ENCODE data around the gene MDC1.

The MDC1 gene

DNA sequence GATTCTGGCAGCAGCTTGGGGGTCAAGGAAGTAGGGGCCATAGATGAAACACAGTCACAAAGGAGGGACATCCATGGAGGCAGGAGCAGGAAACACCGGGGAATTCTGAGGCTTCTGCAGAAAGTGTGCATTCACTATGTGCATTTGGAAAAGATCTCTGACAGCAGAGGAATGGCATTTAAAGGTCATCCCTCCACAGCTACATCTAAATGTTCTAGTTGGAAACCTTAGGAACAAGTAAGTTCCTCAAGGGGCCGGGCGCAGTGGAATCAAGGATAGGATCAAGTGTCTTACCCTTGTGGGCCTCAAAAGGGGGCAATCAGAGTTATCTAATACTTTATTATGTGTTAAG is 61.4 kb downstream of the MDC1 start:
- Histone ChIP-seq H3K4me1 (ENCODE audit: insufficient read depth, low read length, poor library complexity, severe bottlenecking) (no peaks in the 10 kb centered on the region), H3F3A (ENCODE audit: low read depth) (no peaks in the 10 kb centered on the region; the same call in 1 of the 2 replicates), H3K36me3 (ENCODE audit: insufficient read depth, low read length) (peaks cover 79% of the 10 kb centered on the region; the same call in 1 of the 2 replicates)

DNA sequence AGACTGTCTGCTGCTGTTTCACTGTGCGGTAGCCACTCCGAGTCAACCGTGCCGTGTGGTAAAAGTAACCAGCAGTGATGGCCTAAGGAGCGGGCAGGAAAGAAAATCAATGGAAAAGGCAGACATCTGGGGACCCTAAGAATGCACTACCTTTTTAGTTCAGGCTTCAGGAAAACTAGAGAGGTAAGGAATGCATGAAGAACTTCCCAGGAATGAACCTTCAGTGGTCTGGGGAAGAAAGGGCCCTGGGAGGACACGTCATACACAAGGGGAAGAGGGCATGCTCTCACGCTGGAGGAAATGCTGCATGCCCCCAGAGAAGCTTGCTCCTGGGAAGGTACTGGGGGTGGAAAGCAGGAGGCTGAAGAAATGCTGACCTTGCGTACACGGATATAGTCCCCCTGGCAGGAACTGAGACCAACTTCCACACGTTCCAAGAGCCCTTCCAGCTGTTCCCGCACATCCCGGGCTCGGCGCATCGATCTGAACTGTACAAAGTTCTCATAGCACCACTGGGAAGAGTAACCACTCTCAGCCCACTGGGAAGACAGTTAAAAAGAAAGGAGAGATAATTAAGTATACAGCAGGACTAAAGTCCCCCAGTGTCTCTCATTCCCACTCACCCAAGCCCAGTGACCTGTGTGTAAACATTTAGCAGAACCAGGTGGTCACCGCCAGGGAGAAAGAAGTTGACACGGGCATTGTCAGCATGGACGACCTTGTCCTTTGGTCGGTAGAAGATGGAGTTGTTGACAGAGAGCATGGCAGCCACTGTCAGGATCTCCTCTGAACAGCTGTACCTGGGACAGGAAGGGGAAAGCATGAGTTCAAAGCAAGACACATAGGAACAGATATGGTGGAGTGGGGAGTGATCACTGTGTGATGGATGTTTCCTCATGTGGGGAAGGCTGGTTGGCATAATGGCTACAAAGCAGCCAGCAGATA is 62.0 kb downstream of the MDC1 start:
- Histone ChIP-seq H3K4me3 (ENCODE audit: low read length, poor library complexity, severe bottlenecking) (no peak overlapping the region), H2AFZ (ENCODE audit: low read length) (no peak overlapping the region), H3K9ac (ENCODE audit: low read depth, low read length, poor library complexity, severe bottlenecking) (no peak overlapping the region), H3K79me2 (ENCODE audit: insufficient read depth, low read length) (no peaks in the 10 kb centered on the region), H3K4me2 (ENCODE audit: low read depth, low read length, poor library complexity, severe bottlenecking) (no peak overlapping the region), H3F3A (ENCODE audit: low read depth) (no peaks in the 10 kb centered on the region; the same call in 1 of the 2 replicates), H3K9me2 (replicated peaks; ENCODE audit: low read depth, low read length) (no peaks in the 10 kb centered on the region), H3K36me3 (ENCODE audit: insufficient read depth, low read length) (peaks cover 76% of the 10 kb centered on the region; the same call in 1 of the 2 replicates), H3K27me3 (ENCODE audit: insufficient read depth, low read length, poor library complexity, severe bottlenecking) (no peaks in the 10 kb centered on the region), H3K4me1 (ENCODE audit: insufficient read depth, low read length, poor library complexity, severe bottlenecking) (no peaks in the 10 kb centered on the region), H3K9me3 (ENCODE audit: insufficient read depth, low read depth, low read length) (no peaks in the 10 kb centered on the region), H4K20me1 (ENCODE audit: insufficient read depth, low read length, poor library complexity, severe bottlenecking) (no peaks in the 10 kb centered on the region)
- TF ChIP-seq, protein P1, sequence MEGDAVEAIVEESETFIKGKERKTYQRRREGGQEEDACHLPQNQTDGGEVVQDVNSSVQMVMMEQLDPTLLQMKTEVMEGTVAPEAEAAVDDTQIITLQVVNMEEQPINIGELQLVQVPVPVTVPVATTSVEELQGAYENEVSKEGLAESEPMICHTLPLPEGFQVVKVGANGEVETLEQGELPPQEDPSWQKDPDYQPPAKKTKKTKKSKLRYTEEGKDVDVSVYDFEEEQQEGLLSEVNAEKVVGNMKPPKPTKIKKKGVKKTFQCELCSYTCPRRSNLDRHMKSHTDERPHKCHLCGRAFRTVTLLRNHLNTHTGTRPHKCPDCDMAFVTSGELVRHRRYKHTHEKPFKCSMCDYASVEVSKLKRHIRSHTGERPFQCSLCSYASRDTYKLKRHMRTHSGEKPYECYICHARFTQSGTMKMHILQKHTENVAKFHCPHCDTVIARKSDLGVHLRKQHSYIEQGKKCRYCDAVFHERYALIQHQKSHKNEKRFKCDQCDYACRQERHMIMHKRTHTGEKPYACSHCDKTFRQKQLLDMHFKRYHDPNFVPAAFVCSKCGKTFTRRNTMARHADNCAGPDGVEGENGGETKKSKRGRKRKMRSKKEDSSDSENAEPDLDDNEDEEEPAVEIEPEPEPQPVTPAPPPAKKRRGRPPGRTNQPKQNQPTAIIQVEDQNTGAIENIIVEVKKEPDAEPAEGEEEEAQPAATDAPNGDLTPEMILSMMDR (conservative IDR thresholded peaks at IDR 0.05; ENCODE audit: low read length), result no peak
- no peak for TF ChIP-seq EZH2phosphoT487 (IDR thresholded peaks at IDR 0.05; ENCODE audit: borderline replicate concordance)

More for the DNA sequence above, 61.4 kb downstream of the MDC1 start:
- Histone ChIP-seq H4K20me1 (ENCODE audit: insufficient read depth, low read length, poor library complexity, severe bottlenecking) (no peaks in the 10 kb centered on the region), H3K9ac (ENCODE audit: low read depth, low read length, poor library complexity, severe bottlenecking) (no peak overlapping the region), H3K4me3 (ENCODE audit: low read length, poor library complexity, severe bottlenecking) (no peak overlapping the region), H3K27me3 (ENCODE audit: insufficient read depth, low read length, poor library complexity, severe bottlenecking) (no peaks in the 10 kb centered on the region), H3K9me3 (ENCODE audit: insufficient read depth, low read depth, low read length) (no peaks in the 10 kb centered on the region), H3K79me2 (ENCODE audit: insufficient read depth, low read length) (no peaks in the 10 kb centered on the region), H3K4me2 (ENCODE audit: low read depth, low read length, poor library complexity, severe bottlenecking) (no peak overlapping the region), H2AFZ (ENCODE audit: low read length) (no peak overlapping the region), H3K9me2 (replicated peaks; ENCODE audit: low read depth, low read length) (no peaks in the 10 kb centered on the region)
- no peak for TF ChIP-seq EZH2phosphoT487 (IDR thresholded peaks at IDR 0.05; ENCODE audit: borderline replicate concordance)
- TF ChIP-seq, protein P1 (conservative IDR thresholded peaks at IDR 0.05; ENCODE audit: low read length), result no peak

DNA sequence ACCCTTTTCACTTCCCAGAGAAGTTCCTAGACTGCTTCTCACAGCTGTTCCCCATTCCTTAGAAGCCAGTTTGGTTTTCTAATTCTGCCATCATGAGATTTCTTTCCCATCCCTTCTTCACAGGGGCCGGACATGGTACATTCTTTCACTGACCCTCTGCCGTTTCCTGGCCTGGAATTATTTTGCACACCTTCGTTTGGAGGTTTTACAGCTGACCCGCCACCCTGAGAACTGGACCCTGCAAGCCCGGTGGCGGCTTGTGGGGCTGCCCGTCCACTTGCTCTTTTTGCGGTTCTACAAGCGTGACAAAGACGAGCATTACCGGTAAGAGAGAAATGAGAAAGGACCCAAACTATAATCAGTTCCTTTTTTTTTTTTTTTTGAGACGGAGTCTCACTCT is 65.9 kb downstream of the MDC1 start:
- Histone ChIP-seq H3F3A (ENCODE audit: low read depth) (no peaks in the 10 kb centered on the region; the same call in 1 of the 2 replicates), H3K79me2 (ENCODE audit: insufficient read depth, low read length) (peaks cover 32% of the 10 kb centered on the region), H3K9me2 (replicated peaks; ENCODE audit: low read depth, low read length) (no peaks in the 10 kb centered on the region), H2AFZ (ENCODE audit: low read length) (no peak overlapping the region), H3K4me2 (ENCODE audit: low read depth, low read length, poor library complexity, severe bottlenecking) (no peak overlapping the region), H3K36me3 (ENCODE audit: insufficient read depth, low read length) (peaks cover 47% of the 10 kb centered on the region; the same call in 1 of the 2 replicates), H3K4me3 (ENCODE audit: low read length, poor library complexity, severe bottlenecking) (no peak overlapping the region), H3K9me3 (ENCODE audit: insufficient read depth, low read depth, low read length) (no peaks in the 10 kb centered on the region), H3K9ac (ENCODE audit: low read depth, low read length, poor library complexity, severe bottlenecking) (no peak overlapping the region), H3K4me1 (ENCODE audit: insufficient read depth, low read length, poor library complexity, severe bottlenecking) (peaks cover 6% of the 10 kb centered on the region), H3K27me3 (ENCODE audit: insufficient read depth, low read length, poor library complexity, severe bottlenecking) (no peaks in the 10 kb centered on the region), H4K20me1 (ENCODE audit: insufficient read depth, low read length, poor library complexity, severe bottlenecking) (peaks cover 10% of the 10 kb centered on the region)
- TF ChIP-seq, protein P1 (conservative IDR thresholded peaks at IDR 0.05; ENCODE audit: low read length), result no peak
- TF ChIP-seq EZH2phosphoT487 (IDR thresholded peaks at IDR 0.05; ENCODE audit: borderline replicate concordance), result no peak

Measured in Loucy (cell line).